GM21576 (cell line): Measurements from ENCODE around the gene CORO7.
A peak's percentile ranks its signal among the peaks of the same experiment; 100 is the strongest.

Experiments
- ATAC-seq: cut with Tn5 transposase; IDR thresholded peaks from one replicate; pipeline ENCODE4 v1.9.1; 2021; ENCODE audit warnings: mild to moderate bottlenecking, moderate library complexity; ENCODE audit not compliant: unreplicated experiment

The CORO7 gene

GRCh38 chr16:4373356-4373908 lies 43.0 kb downstream of the CORO7 start:
- no peak for ATAC-seq

DNA sequence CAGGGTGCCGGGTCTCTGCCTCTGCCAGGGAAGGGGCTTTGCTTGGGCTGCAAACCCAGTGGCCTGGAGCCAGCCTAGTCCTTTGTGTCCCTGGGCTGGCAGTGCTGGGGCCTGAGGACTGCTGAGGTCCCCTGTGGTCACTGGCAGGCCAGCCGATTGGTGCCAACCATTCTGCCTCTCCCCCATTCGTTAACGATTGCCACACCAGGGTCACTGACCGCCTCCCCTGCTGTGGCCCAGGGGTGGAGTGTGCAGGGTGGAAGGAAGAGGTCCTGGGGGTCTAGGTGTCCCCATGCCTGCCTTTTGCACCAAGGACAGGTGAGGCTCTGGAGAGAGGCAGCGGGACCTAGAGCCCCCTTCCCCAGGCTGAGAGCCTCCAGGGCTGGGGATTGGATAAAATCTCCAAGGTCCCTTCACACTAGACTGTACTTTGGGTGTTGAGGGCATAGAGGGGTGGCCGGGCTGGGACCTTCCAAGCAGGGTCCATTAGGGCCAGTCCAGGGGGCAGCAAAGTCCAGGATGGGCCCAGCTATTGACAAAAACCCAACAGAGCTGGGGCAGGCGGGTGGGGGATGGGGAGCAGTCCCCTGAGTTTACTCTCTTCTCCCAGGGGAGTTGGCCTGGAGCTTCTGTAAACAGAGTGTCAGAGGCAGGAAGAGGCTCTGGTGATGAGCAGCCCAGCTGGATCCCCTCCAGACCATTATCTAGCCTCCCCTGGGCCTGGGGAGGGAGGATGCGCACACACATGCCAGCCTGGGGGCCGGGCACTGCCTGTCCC lies 43.6 kb downstream of the CORO7 start:
- ATAC-seq = no peak

DNA sequence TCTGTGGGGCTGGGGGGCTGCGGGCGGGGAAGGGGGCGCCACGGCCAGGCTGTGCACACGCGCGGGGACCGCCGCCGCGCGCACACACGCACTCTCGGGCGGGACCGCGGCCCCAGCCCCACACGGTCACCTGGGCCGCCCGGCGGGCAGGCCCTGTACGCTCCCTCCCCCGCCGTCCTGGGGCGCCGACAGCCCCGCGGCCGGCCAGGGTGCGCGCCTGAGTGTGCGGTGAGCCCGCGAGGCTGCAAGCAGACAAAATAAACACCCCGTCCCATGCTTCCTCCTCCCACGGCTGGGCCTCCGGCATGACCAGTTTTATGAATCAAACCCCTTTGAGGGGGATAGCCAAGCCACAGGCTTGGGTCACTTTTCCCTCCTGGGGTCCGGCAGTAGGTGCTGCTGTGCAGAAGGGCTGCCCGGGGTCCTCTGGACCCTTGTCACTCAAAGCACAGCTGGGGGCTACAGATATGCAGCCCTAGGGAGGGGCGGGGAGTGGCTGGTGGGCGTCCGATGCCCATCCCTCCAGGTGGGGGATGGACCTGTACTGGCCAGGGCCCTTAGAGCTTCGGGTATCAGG lies 44.3 kb downstream of the CORO7 start:
- ATAC-seq = no peak

DNA sequence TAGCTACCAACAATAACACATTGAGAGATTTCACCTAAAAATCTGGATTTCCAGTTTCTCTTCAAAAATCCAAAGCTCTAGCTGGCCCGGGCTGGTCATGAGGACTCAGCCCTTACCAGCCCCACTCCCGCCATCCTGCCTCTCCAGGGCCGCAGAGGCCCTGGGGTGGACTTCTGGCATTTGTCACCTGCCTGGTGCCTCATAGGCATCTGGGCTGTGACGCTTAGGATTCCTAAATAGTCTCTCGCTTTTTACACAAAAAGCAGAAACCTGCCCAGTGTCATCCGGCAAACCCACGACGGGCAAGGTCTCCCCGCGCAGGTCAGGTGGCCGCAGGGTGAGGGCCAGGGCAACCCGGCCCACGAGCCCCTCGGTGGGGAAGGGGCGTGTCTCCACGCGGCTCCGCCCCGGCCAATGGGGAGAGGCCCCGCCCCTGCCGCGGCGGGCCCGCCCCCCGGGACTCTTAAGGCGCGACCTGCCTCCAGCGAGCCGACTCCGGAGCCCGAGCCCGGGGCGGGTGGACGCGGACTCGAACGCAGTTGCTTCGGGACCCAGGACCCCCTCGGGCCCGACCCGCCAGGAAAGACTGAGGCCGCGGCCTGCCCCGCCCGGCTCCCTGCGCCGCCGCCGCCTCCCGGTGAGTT lies 44.9 kb downstream of the CORO7 start, which contains the start of gene VASN:
TSS of gene VASN (plus strand) at position 492 of the 644 bp plus-strand sequence. CDS start 9,030 bp downstream, outside the sequence.
- ATAC-seq = no peak

- no peak for ATAC-seq
These were observed 45.6 kb downstream of the CORO7 start for GRCh38 chr16:4370570-4371356.

GRCh38 chr16:4370151-4370550 lies 46.2 kb downstream of the CORO7 start:
- ATAC-seq = no peak

- ATAC-seq = no peak
These were observed 47.2 kb downstream of the CORO7 start for GRCh38 chr16:4369007-4369733.

- ATAC-seq = no peak
These were observed 49.0 kb downstream of the CORO7 start for GRCh38 chr16:4367393-4367856.

DNA sequence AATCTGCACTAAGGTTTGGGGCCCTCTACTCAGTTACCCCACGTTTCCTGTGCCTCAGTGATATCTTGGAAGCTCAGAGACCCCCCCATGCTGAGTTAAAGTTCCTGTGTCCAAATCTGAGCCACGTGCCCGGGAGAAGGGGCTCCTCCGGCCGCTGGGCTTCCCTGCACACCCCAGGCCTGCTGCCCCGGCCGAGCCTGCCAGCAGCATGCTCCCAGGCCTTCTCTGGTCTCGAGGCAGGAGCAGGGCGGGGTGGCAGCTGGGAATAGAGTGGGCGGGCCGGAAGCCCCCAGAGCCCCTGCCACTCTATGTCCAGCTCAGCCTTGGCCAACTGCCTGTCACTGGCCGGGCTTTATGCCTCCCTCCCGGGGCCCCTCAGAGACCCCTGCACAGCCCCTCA lies 50.4 kb downstream of the CORO7 start:
- ATAC-seq = no peak

- no peak for ATAC-seq
These were observed 50.8 kb downstream of the CORO7 start for GRCh38 chr16:4365615-4366014.

- ATAC-seq = peak; percentile 46
These were observed 51.4 kb downstream of the CORO7 start for GRCh38 chr16:4365014-4365406.

DNA sequence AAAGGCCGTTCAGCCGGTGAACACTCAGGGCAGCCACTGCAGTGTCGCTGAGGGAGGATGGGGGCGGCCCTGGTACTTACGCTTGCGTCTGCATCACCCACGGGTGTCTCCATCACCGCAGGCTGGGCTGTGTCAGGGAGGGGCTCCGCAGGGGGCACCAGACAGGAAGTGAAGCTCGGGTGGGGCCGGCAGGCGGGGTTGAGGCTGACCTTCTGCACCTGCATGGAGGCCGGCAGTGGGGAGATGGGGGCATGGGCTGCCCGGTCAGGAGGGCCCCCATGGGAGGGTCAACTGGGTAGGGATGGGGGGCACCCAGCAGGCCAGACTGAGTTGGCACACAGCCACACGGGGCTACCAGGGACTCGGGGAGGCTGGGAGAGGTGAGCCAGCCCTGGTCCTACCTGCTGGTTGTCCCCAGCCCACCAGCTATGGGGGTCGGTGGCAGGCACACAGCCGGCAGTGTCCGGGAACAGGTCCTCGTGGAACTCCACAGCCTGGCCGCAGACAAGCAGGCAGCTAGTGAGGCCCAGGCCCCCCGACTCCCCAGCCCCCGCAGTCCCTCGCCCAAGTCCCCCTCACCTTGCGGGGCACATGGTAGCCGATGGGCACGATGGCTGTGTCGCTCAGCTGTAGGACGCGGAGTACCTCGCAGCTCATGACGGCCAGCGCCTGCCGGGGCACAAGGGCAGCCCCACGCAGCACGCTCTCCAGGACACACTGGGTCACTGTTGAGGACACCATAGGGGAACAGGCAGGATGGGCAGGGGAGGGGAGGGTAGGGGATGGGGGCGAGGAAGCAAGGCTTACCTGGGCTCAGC lies 52.0 kb downstream of the CORO7 start:
- ATAC-seq = no peak

DNA sequence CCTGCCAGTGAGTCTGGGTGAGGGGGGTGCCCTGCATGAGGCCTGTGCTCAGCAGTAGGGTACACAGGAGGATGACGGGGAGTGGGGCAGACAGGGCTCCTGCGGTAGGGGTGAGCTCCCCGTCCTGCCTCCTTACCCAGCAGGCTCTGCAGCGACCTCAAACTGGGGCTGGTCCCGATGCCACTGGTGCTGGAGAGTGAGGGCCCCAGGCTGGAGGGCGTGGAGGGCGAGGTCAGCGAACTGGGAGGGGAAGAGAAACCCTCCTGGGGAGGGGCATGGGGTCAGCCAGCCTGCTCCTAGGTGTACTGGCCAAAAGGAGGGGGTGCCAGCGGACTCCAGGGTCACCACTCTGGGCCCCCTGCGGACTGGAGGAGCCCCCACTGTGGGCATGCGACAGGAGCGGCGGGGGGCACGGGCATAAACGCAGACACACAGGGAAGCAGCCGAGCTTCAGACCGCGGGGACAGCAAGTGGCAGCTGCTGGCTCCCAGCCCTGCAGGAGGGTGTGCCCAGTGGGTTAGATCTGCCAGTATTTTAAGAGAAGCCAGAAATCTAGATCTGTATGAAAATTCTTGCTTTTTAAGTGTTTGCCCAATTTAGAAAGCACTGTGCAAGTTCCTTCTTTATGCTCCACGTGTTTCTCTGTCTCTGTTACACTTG lies 53.8 kb downstream of the CORO7 start:
- ATAC-seq = no peak

DNA sequence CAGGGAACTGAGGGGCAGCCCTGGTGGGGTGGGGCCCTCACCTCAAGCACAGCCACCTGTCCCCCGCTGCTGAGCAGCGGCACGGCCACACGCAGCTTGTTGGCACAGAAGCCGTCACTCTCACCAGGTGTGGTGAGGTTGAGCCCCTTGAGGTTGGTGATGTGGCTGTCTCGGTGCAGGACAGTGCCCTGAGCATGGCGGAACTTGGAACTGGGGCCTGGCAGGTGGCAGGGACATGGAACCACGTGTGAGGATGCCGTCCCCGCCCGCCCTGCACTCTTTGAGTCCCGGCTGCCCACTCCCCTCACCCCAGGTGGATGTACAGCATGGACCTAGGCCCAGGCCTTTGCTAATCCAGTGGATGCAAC lies 54.5 kb downstream of the CORO7 start:
- ATAC-seq = no peak

- no peak for ATAC-seq
These were observed 55.1 kb downstream of the CORO7 start for GRCh38 chr16:4361033-4361943.

GRCh38 chr16:4360538-4361021 lies 55.8 kb downstream of the CORO7 start:
- no peak for ATAC-seq

- no peak for ATAC-seq
These were observed 56.5 kb downstream of the CORO7 start for GRCh38 chr16:4359914-4360313.
